Cardiac fibroblast (primary cell): ENCODE results near the gene GPR176.
A peak's percentile ranks its signal among the peaks of the same experiment; 100 is the strongest.

Experiments
- DNase-seq, 2 donors: peaks; one replicate each; pipeline versions ENCODE4 v3.0.0 to v3.0.0-alpha.2; 2010; ENCODE audit warnings: low read depth in 2 of 2
- H3K4me3 ChIP-seq, 2 donors: replicated peaks in 1 of 2; 1 replicate in 1 of 2; 2 replicates in 1 of 2; pipeline ENCODE4 v1.5.1; 2011; ENCODE audit warnings: low read depth in 2 of 2, low read length in 2 of 2, mild to moderate bottlenecking in 2 of 2, moderate library complexity in 1 of 2
- TF ChIP-seq, protein P1 (sequence below): IDR thresholded peaks from one replicate; pipeline ENCODE4 v1.5.1; 2011; ENCODE audit warnings: low read depth, mild to moderate bottlenecking, low read length, inconsistent platforms

The GPR176 gene

DNA sequence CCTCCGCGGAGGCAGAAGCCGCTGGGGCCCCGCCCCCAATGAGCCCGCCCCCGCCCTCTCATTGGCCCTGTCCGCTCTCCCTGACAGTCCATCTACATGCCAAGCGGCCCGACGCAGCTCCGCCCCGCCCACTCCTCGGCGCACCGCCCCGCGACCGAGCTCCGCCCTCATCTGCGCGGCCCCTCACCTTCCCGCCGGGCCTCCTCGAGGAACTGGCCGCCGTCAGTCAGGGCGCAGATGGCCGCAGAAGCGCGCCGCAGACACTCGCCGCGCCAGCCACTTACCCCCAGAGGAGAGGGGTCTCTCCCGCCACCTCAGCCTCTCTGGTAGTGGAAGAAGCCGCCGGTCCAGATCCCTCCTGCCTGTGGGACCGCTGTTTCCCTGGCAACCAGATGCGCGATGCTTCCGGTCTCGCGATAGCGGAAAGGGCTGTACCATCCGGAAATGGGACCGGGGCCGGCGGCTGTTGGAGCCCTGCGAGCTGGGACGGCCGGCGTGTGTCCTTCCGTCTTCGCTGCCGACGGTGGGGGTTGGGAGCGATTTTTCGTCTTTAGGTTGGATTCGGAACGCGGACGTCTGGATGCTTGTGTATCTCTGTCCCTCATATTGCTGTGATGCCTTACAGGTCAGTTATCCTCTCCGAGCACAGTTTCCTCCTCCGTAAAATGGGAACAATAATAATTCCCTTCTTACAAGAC is 137.5 kb downstream of the GPR176 start, which contains the start of gene FSIP1:
Gene FSIP1 (minus strand): TSS at position 401 of the 698 bp plus-strand sequence. CDS start 6,317 bp downstream, outside the sequence.
- peak; percentile 98 for DNase-seq
- TF ChIP-seq, protein P1, sequence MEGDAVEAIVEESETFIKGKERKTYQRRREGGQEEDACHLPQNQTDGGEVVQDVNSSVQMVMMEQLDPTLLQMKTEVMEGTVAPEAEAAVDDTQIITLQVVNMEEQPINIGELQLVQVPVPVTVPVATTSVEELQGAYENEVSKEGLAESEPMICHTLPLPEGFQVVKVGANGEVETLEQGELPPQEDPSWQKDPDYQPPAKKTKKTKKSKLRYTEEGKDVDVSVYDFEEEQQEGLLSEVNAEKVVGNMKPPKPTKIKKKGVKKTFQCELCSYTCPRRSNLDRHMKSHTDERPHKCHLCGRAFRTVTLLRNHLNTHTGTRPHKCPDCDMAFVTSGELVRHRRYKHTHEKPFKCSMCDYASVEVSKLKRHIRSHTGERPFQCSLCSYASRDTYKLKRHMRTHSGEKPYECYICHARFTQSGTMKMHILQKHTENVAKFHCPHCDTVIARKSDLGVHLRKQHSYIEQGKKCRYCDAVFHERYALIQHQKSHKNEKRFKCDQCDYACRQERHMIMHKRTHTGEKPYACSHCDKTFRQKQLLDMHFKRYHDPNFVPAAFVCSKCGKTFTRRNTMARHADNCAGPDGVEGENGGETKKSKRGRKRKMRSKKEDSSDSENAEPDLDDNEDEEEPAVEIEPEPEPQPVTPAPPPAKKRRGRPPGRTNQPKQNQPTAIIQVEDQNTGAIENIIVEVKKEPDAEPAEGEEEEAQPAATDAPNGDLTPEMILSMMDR: no peak

DNA sequence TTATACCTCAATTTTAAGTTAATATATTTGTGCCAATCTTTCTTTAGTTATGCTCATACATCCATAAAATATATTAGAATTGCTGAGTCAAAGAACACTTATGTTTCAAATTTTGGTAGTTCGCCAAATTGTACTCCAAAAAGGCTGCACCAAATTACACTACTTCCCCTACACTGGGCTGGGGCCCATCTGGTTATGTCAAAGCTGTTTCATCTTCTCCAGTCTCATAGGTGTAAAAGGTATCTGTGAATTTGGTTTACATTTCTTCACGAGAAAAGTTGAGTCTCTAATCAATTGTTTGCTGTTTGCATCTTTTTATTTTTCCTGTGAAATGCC is 138.1 kb downstream of the GPR176 start:
- no peak for DNase-seq
- TF ChIP-seq, protein P1: no peak
- peak overlapping the region; percentile 14 to 44 for H3K4me3 ChIP-seq

More for the DNA sequence above, 137.5 kb downstream of the GPR176 start, which contains the start of gene FSIP1:
- peak within 1 kb of the TSS; percentile 78 to 85 for H3K4me3 ChIP-seq

DNA sequence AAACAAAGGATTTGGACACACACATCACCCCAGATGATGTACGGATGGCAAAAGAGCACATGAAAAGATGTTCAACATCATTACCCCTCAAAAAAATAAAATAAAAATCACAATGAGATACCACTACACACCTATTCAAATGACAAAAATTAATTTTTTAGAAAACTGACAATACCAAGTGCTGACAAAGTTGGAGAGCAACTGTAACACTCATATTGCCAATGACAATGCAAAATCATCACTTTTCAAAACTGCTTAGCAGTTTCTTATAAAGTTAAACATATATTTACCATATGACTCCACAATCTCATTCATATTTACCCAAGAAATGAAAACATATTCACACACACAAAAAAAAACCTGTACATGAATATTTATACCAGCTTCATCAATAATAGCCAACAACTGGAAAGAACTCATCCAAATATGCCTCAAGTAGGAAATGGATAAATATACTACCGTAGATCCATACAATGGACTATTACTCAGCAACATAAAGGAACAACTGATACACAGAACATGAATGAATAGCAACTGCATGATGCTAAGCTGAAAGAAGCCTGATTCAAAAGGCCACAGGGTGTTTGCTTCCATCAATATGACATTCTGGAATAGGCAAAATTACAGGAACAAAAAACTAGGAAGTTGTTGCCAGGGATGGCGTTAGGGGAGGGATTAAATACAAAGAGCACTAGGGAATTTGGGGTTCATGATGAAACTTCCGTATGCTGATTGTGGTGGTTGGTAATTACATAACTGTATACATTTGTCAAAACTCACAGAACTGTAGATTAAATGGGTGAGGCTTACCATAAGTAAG is 138.7 kb downstream of the GPR176 start:
- no peak overlapping the region for H3K4me3 ChIP-seq
- no peak for DNase-seq
- TF ChIP-seq, protein P1: no peak

DNA sequence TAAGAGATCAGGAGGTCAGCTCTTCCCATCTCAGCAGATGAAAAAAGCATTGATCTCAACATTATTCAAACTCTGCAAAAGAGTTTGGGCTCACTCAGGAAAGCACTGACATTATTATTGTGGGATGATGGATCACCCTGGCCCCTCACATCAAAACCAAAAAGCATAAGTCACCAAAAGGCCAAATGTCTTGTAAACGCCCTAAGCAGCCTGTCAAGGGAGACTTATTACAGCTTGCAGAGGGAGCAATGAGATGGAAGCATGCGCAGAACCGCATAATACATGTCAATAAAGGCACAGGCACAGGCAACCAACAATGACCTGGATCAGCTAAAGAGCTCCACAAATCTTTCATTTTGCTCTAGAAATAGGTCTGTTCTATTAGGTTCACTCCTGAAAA is 142.0 kb downstream of the GPR176 start:
- no peak overlapping the region for H3K4me3 ChIP-seq
- TF ChIP-seq, protein P1: no peak
- DNase-seq: no peak

DNA sequence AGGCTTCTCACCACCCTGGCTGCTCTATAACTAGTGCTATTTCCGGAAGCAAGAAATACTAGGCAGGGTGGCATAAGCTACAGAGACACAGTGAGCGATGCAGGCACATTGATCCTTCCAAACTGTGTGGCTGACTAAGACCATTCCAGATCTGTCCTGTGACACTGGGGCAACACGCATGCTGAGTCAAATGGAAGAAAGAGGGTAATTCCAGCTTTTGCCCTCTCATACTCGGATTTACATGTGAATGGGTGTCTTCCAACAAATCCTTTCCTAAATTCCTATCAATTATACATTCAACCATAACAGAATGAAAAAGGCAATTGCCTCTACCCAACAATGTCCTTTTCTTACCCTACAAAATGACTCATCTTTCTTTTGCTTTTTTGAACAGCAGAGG is 142.6 kb downstream of the GPR176 start:
- DNase-seq: no peak
- TF ChIP-seq, protein P1: no peak
- no peak overlapping the region for H3K4me3 ChIP-seq

DNA sequence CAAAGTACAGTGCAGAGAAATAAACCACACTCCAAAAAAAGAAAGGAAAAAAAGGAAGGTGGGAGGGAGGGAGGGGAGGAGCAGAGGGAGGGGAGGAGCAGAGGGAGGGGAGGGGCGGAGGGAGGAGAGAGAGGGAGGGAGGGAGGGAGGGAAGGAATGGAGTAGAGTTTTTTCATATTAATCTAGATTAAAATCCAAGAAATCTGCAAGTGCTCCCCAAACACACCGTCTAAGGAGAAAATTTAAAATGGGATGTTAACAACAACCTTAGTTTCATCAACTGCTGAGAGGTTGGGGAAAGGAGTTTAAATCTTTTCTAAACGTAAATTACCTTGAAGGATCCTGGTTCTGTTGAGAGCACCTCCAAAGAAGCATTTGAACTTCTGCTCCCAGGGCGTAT is 144.0 kb downstream of the GPR176 start:
- H3K4me3 ChIP-seq: no peak overlapping the region
- DNase-seq: no peak
- TF ChIP-seq, protein P1: no peak
